LNCaP clone FGC (cell line): ENCODE data around the gene MLYCD.

Source experiments
- DNase-seq: peaks from one replicate; pipeline ENCODE4 v3.0.0-alpha.2; 2011; ENCODE audit warnings: low read depth
- H3K4me3 ChIP-seq: 2 replicates; pipeline ENCODE4 v1.5.1; 2011; ENCODE audit warnings: mild to moderate bottlenecking, low read depth, low read length, control low read depth
- TF ChIP-seq, protein P1 (sequence below): IDR thresholded peaks from 2 replicates; pipeline ENCODE4 v1.5.1; 2012; ENCODE audit warnings: mild to moderate bottlenecking; ENCODE audit not compliant: control insufficient read depth, insufficient read depth; ENCODE audit errors: extremely low read depth

The MLYCD gene

DNA sequence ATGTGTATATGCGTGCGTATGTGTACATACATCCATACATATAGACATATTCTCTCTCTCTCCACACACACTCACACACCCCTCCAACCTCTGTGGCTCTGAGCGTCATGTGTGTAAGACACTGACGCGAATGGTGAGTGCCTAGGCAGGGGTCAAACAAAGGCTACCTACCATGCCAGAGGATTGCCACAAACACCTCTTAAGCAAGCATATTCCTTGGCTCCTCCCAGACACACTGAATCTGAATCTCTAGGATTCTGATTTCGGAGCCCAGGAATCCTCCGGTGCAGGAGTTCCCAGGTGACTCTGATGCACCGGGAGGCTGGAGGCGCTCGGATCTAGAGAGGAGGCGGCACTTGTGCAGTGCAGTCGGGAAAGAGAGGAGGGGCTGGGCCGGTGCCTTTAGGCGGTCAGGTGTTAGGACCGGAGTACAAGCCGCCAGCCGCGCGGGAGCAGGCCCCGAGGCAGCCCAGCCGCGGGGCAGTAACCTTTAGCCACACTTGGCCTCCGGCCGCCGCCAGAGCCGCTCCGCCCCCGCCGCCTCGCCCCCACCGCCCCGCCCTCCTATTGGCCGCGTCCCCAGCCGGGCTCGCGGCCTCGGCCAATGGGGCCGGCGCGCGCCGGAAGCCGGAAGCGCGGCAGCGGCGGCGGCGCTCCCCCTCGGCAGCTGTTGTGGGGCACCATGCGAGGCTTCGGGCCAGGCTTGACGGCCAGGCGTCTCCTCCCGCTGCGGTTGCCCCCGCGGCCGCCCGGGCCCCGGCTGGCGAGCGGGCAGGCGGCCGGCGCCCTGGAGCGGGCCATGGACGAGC, at the start of gene MLYCD:
TSS of gene MLYCD (plus strand) at position 653 of the 809 bp plus-strand sequence. CDS start at position 683, 30 bp downstream.
- peak within 1 kb of the TSS; percentile 69 for H3K4me3 ChIP-seq
- peak; percentile 86 for DNase-seq
- TF ChIP-seq, protein P1, sequence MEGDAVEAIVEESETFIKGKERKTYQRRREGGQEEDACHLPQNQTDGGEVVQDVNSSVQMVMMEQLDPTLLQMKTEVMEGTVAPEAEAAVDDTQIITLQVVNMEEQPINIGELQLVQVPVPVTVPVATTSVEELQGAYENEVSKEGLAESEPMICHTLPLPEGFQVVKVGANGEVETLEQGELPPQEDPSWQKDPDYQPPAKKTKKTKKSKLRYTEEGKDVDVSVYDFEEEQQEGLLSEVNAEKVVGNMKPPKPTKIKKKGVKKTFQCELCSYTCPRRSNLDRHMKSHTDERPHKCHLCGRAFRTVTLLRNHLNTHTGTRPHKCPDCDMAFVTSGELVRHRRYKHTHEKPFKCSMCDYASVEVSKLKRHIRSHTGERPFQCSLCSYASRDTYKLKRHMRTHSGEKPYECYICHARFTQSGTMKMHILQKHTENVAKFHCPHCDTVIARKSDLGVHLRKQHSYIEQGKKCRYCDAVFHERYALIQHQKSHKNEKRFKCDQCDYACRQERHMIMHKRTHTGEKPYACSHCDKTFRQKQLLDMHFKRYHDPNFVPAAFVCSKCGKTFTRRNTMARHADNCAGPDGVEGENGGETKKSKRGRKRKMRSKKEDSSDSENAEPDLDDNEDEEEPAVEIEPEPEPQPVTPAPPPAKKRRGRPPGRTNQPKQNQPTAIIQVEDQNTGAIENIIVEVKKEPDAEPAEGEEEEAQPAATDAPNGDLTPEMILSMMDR: no peak

DNA sequence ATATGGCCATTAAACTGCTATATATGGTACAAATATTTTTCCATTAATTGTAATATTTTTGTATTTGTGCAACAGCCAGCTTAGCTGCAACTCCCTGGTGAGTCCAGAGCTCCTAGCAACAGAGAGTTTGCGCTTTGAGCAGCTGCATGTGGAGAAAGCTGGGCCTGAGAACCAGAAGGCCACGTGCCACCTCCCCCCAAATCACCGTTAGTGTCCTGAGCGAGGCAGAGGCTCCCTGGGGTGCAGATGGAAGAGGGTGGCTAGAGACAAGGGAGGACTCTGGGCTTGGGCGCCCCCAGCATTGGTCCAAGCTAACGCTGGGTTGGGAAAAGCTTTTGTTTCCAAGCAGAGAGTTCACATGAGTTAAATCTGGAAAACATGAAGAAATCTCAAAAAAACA, 49.5 kb upstream of the MLYCD start:
- TF ChIP-seq, protein P1: no peak
- no peak overlapping the region for H3K4me3 ChIP-seq

DNA sequence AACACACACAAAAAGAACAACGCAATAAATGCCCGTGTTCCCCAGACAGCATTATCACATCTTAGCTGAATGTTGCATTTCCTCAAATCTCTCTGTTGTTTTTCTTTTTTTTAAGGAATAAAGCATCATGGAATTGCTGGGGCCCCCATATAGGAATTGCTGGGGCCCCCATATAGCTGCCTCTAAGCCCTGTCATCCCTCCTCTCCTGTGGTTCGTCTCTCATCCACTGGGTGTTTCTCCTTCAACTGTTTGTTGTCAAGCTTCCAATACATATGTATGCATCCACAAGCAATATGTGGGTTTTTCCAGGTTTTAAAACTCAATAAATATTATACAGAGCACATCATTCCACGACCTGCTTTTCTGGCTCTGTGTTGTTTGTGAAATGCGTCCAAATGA, 48.0 kb upstream of the MLYCD start:
- no peak overlapping the region for H3K4me3 ChIP-seq
- DNase-seq: peak; percentile 21
- TF ChIP-seq, protein P1: no peak

More for the DNA sequence above, 49.5 kb upstream of the MLYCD start:
- no peak for DNase-seq

DNA sequence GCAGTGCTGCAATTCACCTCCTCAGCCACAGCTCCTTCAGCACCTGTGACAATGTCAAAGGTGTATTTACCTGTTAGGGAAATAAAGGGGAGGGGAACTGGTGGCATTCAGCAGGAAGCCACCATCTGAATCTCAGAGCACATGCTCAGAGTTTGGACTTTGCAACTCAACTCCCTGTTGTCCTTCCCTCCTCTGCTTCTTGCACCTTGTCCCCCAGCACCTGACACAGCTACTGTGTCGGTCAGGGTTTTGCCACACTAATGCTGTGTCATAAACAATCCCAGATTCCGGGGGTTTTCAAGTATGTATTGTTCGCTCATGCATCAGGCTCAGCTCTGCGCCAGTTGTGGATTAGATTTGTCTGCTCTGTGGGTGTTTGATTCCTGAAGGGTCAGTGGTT, 47.4 kb upstream of the MLYCD start:
- DNase-seq: no peak
- TF ChIP-seq, protein P1: no peak
- H3K4me3 ChIP-seq: no peak overlapping the region

DNA sequence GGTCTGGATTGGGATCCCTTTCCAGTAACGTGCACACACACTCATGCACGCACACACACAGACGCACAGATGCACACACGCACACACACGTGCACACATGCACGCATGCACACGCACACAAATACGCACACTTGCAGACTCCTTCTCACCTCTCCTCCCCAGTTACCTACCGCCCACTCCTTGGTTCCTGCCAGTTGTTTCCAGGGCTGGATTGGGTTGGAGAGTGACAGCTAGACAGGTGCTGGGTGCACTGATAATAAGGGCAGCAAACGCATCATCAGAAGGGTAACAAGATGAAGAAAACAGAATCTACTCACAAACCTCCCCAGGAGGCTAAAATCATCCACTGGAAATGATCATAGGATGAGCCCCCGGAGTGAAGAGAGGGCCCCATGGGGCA, 46.1 kb upstream of the MLYCD start:
- no peak overlapping the region for H3K4me3 ChIP-seq
- TF ChIP-seq, protein P1: no peak
- DNase-seq: no peak

DNA sequence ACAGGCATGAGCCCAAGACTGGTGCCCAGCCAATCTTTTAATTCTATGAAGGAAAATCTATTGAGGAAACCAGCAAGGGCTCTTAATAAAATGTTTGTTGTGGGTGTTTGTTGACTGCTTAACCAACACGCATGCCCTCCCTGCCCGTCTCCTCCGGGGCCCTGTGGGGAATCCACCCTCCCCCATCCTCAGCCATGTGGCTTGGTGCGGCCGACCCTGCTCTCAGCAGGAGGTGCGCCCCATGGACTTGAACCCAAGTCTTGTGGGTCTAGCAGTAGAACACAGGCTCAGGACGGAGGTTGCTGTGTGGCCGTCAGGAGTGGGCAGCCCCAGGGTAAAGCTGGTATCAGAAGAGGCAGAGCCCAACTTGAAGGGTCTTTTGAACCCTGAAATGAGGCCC, 45.1 kb upstream of the MLYCD start:
- DNase-seq: no peak
- no peak overlapping the region for H3K4me3 ChIP-seq
- TF ChIP-seq, protein P1: no peak

DNA sequence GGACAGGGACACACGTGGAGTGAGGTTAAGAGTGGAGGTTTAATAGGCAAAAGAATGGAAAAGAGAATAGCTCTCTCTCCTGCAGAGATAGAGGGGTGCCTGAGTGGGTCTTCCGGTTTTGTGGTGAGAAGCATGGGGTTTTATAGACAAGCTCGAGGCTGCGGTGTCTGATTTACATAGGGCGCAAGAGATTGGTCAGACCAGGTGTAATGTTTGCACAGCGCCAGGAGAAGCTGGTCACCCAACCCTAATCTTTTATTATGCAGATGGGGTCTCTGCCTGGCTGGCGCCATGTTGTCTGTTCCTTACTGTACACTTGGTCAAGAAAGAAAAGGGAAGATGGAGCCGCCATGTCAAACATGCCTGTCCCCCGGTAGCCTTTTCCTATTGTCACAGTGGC, 44.5 kb upstream of the MLYCD start:
- H3K4me3 ChIP-seq: no peak overlapping the region
- DNase-seq: no peak
- TF ChIP-seq, protein P1: no peak
